Measurements from ENCODE around the gene GPRIN3. TPM values are rescaled to one million over a fixed set of nuclear protein-coding genes. Genes with fewer than 3 reads are reported as not detected.
"Not testable (repeated sequence)": the region's sequence is repeated elsewhere in the genome, so short reads cannot be mapped to it uniquely, and the experiment has no call there.

The GPRIN3 gene
- total RNA-seq, 4 donors from 2014 or later: 2.4 to 4.3 (median 2.7) TPM

DNA sequence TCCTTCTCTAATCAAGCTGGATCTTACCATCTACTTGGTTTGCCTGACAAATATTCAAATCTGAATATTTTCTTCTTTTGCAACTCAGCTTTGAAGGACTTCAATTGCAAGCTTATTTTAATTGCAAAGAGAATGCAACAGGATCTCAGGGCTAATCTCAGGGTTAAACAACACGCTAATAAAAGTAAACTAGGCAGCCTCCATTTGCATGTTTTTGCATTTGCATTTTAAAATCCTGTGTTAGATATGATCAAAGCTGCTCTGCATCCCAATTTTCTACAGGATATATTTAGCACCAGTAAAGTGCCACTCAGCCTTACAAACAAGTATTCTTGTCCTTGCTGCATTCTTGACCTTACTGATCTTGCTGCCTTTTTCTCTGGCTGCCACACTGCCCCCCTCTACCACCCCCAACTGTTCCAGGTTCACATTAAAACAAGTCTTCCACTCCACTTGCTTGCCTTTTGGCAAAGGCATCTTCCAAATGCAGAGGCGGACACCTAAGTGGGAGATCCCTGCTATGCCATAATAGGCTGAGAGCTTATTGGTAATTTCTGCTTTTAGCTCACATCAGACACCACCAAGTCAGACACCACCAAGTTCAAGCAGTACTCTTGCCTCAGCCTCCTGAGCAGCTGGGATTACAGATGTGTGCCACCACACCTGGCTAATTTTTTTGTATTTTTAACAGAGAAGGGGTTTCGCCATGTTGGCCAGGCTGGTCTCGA, 48.1 kb downstream of the GPRIN3 start:
- no peak for ATAC-seq
- no peak overlapping the region for H3K4me3 ChIP-seq
- no peaks in the 10 kb centered on the region for H3K36me3 ChIP-seq
- TF ChIP-seq EP300 (IDR thresholded peaks at IDR 0.05): no peak
- TF ChIP-seq, protein P1, sequence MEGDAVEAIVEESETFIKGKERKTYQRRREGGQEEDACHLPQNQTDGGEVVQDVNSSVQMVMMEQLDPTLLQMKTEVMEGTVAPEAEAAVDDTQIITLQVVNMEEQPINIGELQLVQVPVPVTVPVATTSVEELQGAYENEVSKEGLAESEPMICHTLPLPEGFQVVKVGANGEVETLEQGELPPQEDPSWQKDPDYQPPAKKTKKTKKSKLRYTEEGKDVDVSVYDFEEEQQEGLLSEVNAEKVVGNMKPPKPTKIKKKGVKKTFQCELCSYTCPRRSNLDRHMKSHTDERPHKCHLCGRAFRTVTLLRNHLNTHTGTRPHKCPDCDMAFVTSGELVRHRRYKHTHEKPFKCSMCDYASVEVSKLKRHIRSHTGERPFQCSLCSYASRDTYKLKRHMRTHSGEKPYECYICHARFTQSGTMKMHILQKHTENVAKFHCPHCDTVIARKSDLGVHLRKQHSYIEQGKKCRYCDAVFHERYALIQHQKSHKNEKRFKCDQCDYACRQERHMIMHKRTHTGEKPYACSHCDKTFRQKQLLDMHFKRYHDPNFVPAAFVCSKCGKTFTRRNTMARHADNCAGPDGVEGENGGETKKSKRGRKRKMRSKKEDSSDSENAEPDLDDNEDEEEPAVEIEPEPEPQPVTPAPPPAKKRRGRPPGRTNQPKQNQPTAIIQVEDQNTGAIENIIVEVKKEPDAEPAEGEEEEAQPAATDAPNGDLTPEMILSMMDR (IDR thresholded peaks at IDR 0.05): no peak
- TF ChIP-seq POLR2AphosphoS5 (IDR thresholded peaks at IDR 0.05): no peak
- no peak for TF ChIP-seq POLR2A (IDR thresholded peaks at IDR 0.05)
- H3K27me3 ChIP-seq: no peaks in the 10 kb centered on the region
- H3K4me1 ChIP-seq: no peaks in the 10 kb centered on the region
- H3K27ac ChIP-seq: no peak overlapping the region
- WGBS, 2 donors (ENCODE audit: low coverage in 1 of 2): 67 to 83% methylated on average over 1 to 2 of the region's 4 CpGs
- no peaks in the 10 kb centered on the region for H3K9me3 ChIP-seq

DNA sequence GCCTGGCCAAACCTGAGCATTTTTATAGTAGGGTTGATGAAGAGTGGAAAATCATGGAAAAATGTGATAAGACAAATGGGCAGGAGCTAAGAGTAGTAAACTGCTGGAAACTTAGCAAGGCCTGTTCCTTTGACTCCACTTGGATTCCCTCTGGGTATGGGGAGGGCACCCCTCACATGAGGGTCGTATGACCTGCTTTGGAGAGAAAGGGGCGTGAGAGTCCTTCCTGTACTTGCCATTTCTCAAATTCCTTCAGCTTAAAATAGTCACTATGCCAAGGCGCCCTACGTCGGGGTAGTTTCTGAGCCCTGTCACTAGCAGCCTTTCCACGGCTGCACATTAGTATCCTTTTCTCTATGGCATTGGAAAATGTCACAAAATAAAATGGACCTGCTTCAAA, 49.1 kb downstream of the GPRIN3 start:
- no peak for ATAC-seq
- 92 to 96% methylated on average over 4 to 6 of the region's 6 CpGs for WGBS, 2 donors (ENCODE audit: low coverage in 1 of 2)
- Histone ChIP-seq H3K9me3 (no peaks in the 10 kb centered on the region), H3K4me1 (no peaks in the 10 kb centered on the region), H3K27me3 (no peaks in the 10 kb centered on the region), H3K4me3 (no peak overlapping the region), H3K36me3 (no peaks in the 10 kb centered on the region), H3K27ac (no peak overlapping the region)
- TF ChIP-seq POLR2A (IDR thresholded peaks at IDR 0.05) (no peak), EP300 (IDR thresholded peaks at IDR 0.05) (no peak), POLR2AphosphoS5 (IDR thresholded peaks at IDR 0.05) (no peak)
- TF ChIP-seq, protein P1 (IDR thresholded peaks at IDR 0.05): no peak

DNA sequence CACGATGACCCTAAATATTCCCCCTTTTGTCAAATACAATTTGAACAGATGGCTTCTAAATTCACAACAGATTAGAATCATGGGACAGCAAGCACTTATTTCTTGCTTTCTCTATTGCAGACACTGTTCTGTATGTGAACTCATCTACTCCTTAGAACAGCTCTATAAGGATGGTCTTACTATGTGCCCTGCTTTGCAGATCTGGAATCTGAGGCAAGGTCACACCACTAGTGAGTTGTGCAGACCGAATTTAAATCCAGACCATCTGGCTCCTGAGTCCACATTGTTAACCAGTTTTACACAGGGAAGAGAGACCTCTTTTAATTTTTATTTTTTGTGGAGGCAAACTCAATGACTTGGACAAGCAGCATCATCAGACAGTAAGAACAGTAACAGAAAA, 50.2 kb downstream of the GPRIN3 start:
- no peak for ATAC-seq
- H3K36me3 ChIP-seq: no peaks in the 10 kb centered on the region
- WGBS, 2 donors (ENCODE audit: low coverage in 1 of 2): 52 to 80% methylated on average over 1 to 2 of the region's 2 CpGs
- H3K27me3 ChIP-seq: no peaks in the 10 kb centered on the region
- H3K4me3 ChIP-seq: no peak overlapping the region
- no peak for TF ChIP-seq EP300 (IDR thresholded peaks at IDR 0.05)
- no peaks in the 10 kb centered on the region for H3K4me1 ChIP-seq
- H3K27ac ChIP-seq: no peak overlapping the region
- no peaks in the 10 kb centered on the region for H3K9me3 ChIP-seq

DNA sequence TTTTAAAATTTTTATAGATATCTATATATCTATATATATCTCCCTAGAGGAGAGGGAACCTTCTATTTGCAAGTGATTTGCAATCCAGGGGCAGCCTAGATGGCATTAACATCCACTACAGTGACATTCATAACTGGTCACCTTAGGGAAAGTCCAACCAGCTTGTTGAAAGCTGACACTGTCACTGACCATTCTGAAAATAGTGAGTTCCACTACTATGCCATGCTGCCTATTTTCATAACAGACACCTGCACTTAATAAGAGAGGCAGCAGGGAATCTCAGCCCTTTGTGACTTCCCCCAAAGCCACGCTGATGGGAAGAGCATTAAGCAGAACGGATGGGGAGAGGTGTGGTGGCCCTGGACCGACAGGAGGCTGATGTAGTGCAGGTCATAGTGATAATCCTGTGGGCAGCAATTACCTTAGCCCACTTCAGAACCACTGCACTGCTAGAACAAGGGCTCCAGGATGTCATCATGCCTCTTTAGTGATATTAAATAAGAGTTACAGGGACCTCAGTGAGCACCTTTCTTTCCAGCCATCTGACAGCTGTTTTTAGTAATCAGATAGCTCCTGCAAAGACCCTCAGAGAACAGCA, 51.3 kb downstream of the GPRIN3 start:
- no peaks in the 10 kb centered on the region for H3K36me3 ChIP-seq
- H3K9me3 ChIP-seq: no peaks in the 10 kb centered on the region
- whole genome bisulfite sequencing, 2 donors (ENCODE audit: low coverage in 1 of 2): no CpG with 5 or more reads among the region's 3 CpGs
- no peaks in the 10 kb centered on the region for H3K4me1 ChIP-seq
- ATAC-seq: no peak
- H3K27me3 ChIP-seq: no peaks in the 10 kb centered on the region
- no peak overlapping the region for H3K4me3 ChIP-seq
- H3K27ac ChIP-seq: no peak overlapping the region
- TF ChIP-seq POLR2AphosphoS5 (IDR thresholded peaks at IDR 0.05) (no peak), POLR2A (IDR thresholded peaks at IDR 0.05) (no peak)
- TF ChIP-seq, protein P1 (IDR thresholded peaks at IDR 0.05): no peak

DNA sequence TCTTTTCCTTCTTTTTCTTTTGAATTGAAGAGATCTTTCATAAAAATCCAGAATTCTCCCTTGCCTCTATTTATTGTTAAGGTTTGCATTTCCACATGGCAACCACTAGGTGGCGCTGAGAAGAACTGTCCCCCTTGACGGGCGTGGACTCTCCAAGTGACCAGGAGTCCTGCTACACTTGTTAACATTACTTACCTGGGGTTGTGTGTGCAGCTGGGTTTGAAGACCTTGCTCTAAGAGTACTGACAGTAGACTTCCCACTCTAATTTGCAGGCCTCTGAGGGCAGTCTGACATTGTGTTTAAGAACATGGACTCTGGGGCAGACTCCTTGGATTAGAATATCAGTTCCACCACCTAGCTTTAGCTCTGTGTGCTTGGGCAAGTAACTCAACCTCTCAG, 52.8 kb downstream of the GPRIN3 start:
- no peak for ATAC-seq
- no peak overlapping the region for H3K27ac ChIP-seq
- no peaks in the 10 kb centered on the region for H3K4me1 ChIP-seq
- H3K36me3 ChIP-seq: peaks cover 0 to under 1% of the 10 kb centered on the region in 2 donors
- 0 to 3% methylated on average over 3 of the region's 3 CpGs for WGBS, 2 donors (ENCODE audit: low coverage in 1 of 2)
- TF ChIP-seq POLR2A (IDR thresholded peaks at IDR 0.05): no peak
- TF ChIP-seq, protein P1 (IDR thresholded peaks at IDR 0.05): peak; percentile 23 to 66 (median 41)
- H3K27me3 ChIP-seq: no peaks in the 10 kb centered on the region
- H3K9me3 ChIP-seq: no peaks in the 10 kb centered on the region
- H3K4me3 ChIP-seq: no peak overlapping the region

DNA sequence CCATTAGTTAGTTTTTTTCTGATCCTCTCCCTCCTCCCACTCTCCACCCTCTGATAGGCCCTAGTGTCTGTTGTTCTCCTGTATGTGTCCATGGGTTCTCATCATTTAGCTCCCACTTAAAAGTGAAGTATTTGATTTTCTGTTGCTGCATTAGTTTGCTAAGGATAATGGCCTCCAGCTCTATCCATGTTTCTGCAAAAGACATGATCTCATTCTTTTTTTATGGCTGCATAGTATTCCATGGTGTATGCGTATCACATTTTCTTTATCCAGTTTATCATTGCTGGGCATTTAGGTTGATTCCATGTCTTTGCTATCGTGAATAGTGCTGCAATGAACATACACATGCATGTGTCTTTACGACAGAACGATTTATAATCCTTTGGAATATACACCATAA, 53.3 kb downstream of the GPRIN3 start:
- ATAC-seq, H3K9me3 ChIP-seq, H3K27ac ChIP-seq, H3K36me3 ChIP-seq, H3K4me1 ChIP-seq, H3K27me3 ChIP-seq, H3K4me3 ChIP-seq: not testable (repeated sequence)
- WGBS, 2 donors (ENCODE audit: low coverage in 1 of 2): 80 to 83% methylated on average over 4 of the region's 4 CpGs
